SH-SY5Y (cell line): ENCODE data around the gene CFAP92.

Experiments
- GATA2 ChIP-seq: IDR thresholded peaks from 2 replicates; pipeline ENCODE4 v1.6.1; 2011; ENCODE audit warnings: mild to moderate bottlenecking, low read depth, low read length
- GATA3 ChIP-seq: IDR thresholded peaks from 2 replicates; pipeline ENCODE4 v1.6.1; 2011; ENCODE audit warnings: low read depth, mild to moderate bottlenecking, low read length, moderate library complexity

DNA sequence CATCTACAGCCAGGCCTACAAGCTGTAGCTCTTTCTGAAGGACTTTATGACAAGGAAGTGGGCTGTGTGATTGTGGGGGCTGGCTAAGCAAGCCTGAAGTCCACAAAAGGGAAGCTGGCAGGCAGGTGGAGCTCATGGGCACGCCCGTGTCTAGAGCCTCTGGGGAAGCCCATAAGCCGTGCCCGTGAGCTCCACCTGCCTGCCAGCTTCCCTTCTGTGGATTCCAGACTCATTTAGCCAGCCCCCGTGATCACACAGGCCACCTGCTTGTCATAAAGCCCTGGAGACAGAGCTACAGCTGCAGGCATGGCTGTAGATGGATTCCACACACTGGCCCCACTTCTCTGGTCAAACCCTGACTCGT lies 22.5 kb upstream of the CFAP92 start:
- no peak for TF ChIP-seq GATA2
- TF ChIP-seq GATA3: no peak
